ENCODE data around the gene SLC38A10.

SLC38A10 gene

GRCh38 chr17:81252987-81253329 lies 42.1 kb downstream of the SLC38A10 start:
- no peak for DNase-seq (ENCODE audit: low spot score)

- DNase-seq (ENCODE audit: low spot score) = no peak
These were observed 42.7 kb downstream of the SLC38A10 start for GRCh38 chr17:81252326-81252986.

GRCh38 chr17:81251709-81252301 lies 43.3 kb downstream of the SLC38A10 start:
- DNase-seq (ENCODE audit: low spot score) = no peak

- no peak for DNase-seq (ENCODE audit: low spot score)
These were observed 43.9 kb downstream of the SLC38A10 start for GRCh38 chr17:81251094-81251708.

- DNase-seq (ENCODE audit: low spot score) = no peak
These were observed 44.6 kb downstream of the SLC38A10 start for GRCh38 chr17:81250286-81251093.

DNA sequence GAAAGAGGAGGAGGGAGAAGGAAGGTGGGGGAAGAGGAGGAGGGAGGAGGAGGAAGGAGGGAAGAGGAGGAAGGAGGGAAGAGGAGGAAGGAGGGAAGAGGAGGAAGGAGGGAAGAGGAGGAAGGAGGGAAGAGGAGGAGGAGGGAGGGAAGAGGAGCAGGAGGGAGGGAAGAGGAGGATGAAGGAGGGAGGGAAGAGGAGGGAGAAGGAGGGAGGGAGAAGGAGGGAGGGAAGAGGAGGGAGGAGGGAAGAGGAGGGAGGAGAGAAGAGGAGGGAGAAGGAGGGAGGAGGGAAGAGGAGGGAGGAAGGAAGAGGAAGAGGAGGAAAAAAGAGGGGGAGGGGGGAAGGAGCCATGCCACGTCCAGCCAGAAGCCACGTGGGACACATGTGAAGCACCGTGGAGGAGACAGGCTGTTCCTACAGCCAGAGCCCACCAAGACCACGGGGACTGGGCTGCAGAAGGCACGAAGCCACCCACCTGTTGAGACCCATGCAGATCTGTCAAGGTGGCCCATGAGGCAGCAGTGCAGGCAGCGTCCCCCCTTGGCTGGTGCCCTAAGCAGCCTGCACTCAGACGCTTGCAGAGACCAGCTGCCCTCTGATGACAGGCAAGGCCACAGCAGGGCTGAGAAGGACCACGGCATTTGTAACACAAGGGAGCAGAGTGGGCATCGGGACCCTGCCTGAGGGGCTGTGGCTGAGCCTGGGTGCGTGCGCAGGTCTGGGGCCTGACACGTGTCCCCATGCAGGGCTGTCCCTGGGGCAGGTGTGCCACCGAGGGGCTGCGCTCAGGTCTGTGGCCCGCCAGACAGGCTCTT lies 45.7 kb downstream of the SLC38A10 start:
- no peak for DNase-seq (ENCODE audit: low spot score)

GRCh38 chr17:81248649-81249048 lies 46.5 kb downstream of the SLC38A10 start:
- no peak for DNase-seq (ENCODE audit: low spot score)

DNA sequence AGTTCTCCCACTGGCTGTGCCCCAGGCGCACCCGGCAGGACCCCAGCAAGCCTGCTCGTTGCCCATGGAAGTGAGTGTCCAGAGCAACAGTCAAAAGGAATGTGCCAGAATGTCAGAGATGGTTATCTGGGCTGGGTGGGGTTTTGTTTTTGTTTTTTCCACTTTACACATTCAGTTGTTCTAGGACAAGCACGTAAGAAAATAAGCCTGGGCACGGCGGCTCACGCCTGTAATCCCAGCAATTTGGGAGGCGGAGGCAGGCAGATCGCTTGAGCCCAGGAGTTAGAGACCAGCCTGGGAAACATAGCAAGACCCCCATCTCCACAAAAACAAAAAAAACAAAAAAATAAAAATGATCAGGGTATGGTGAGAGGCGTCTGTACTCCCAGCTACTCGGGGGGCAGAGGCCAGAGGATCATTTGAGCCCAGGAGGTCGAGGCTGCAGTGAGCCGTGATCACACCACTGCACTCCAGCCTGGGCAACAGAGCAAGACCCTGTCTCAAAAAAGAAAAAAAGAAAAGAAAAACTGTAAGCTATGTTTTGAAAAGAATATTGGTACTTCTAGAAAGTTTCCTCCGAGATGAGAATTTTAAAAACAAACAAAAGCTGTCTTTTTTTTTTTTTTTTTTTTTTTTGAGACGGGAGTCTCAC lies 47.6 kb downstream of the SLC38A10 start:
- no peak for DNase-seq (ENCODE audit: low spot score)

GRCh38 chr17:81246679-81247338 lies 48.3 kb downstream of the SLC38A10 start:
- no peak for DNase-seq (ENCODE audit: low spot score)

DNA sequence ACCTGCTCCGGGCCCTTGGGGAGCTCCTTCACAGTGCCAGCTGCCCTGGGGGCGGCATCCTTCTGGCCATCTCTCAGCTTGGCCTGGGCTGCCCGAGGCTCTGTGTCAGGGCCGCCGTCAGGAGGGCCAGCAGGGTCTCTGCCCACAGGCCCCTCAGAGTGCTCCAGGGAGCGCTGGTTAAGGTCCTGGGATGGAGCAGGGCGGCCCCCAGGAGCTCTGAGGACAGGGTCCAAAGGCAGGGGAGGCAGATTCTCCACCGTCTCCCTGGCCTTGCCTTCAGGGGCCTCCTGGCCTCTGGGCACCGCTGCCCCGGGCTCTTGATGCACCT lies 48.8 kb downstream of the SLC38A10 start:
- no peak for DNase-seq (ENCODE audit: low spot score)

DNA sequence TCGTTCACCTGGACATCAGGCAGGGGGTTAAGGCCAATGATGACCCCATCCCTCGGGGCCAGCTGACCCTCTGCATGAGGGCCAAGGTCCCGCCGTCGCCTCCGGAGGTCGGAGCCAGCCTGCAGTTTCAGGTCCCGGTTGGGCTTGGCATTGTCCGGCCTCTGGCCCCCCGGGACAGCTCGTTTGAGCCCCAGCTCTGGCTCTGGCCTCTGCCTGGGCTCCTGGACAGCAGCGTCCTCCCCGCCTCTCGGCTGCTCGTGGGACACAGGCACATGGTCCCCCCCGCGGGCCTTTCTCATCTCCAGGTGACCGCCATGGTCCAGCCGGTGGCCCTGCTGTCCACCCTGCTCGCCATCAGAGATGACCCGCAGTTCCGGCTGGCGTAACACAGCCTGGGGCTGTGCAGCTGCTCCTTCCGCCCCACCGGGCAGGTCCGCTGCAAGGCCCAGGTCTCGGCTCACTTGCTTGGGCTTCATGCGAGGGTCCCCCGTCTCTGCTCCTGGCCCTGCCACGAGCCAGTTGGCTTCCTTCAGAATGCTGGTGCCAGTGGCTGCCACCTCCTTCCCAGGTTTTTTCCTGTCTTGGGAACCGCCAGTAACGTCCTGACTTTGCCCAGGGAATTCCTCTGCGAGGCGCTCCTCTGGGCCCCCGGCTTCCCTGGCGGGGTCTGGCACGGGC lies 49.3 kb downstream of the SLC38A10 start:
- DNase-seq (ENCODE audit: low spot score) = no peak

DNA sequence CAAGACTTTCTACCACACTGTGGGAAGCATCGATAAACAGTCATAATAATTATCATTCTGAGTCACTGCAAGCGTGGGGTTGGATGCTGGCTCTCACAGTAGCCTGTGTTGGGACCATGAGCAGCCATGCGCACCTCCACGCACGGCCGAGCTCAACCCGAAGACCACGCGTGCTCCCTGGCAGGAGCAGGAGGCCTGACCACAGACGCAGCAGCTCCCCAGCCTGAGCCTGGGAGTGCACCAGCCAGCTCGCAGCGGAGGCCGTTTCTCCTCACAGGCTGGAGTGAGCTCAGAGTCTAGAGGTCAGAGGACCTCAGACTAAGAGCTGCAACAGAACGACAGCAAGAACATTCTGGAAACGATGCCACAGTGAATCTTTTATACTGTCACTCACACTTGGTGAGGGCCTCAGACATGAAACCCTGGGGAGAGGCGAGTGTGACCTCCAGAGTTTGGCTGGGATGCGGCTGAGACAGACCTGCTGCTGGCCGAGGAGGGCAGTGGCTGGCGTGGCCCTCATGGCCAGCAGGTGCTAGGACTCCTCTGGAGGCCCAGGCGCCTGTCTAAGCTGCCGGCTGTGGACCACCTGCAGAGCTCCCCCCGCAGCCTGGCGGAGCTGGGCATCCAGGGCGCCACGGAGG lies 50.0 kb downstream of the SLC38A10 start:
- no peak for DNase-seq (ENCODE audit: low spot score)

DNA sequence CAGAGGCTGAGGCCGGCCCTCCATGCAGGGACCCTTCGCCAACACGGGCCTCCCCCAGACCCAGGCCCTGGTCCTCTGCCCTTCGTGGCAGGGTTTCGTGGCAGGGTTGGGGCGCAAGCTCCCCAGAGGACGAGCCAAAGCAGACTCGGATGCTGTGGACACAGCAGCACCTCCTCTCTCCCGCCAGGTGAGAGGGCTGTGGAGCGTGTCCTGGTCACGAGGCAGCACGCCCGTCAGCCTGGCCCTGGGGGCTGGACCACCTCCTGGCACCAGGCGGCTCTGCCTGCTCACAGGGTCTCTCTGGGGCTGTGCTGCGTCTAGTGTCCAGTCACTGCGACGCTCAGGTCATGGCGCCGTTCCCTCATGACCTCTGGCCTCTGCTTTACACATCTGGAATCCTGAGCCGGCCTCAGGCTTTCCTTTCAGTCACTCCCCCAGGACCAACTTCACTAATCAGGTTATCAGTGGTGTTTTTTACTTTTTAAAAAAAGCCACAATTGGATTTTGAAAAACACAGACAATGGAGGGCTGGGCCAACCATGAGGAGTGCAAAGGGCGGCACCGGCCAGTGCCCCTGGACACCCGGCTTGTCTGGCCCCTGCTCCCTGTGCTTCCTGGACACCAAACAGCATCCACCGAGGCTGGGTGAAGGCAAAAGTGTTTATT lies 50.6 kb downstream of the SLC38A10 start:
- no peak for DNase-seq (ENCODE audit: low spot score)

DNA sequence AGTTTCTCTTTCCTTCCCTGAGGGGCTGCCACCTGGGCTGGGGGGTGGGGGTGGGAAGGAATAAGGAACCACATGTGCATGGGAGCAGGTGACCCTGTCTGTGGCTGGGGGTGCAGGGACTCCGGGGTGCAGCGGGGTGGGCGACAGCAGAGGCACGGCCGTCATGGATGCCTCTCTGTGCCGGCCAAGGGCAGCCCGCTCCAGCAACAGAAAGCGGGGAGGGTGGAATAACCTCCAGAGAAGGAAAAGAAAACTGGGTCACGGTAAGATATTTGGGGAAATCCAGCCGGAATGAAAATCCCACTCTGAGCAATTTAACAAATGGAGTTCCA lies 51.8 kb downstream of the SLC38A10 start:
- no peak for DNase-seq (ENCODE audit: low spot score)

GRCh38 chr17:81242421-81243332 lies 52.4 kb downstream of the SLC38A10 start:
- DNase-seq (ENCODE audit: low spot score) = no peak

GRCh38 chr17:81241648-81242420 lies 53.3 kb downstream of the SLC38A10 start:
- DNase-seq (ENCODE audit: low spot score) = peak; percentile 80

GRCh38 chr17:81241203-81241602 lies 53.9 kb downstream of the SLC38A10 start:
- no peak for DNase-seq (ENCODE audit: low spot score)

GRCh38 chr17:81240761-81241160 lies 54.3 kb downstream of the SLC38A10 start:
- no peak for DNase-seq (ENCODE audit: low spot score)

Data from hepatic stellate cell (primary cell).